NAMALWA (cell line): ENCODE measurements around the gene HEPHL1.
"Not testable (repeated sequence)": the region's sequence is repeated elsewhere in the genome, so short reads cannot be mapped to it uniquely, and the experiment has no call there.

Source experiments
- DNase-seq: peaks from one replicate; pipeline ENCODE4 v3.0.0-alpha.2; 2015; ENCODE audit warnings: low spot score

The HEPHL1 gene

DNA sequence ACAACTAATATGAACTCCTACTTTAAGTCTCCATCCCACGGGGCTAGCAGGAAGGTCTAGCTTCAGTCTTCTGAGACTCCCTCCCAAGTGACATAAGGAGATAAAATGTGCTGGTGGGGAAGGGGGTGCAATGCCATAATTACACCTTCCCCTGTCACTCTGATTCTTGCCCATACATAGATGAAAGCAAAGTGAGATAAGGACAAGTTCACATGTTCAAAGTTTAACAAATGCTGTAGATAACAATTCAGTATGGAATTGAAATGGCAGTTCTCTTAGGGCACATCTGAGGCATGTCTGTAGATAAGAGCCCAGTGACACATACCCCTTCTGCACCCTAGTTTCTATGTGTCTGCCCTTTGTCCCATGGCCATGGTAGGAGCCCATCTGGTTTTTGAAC, 69.2 kb downstream of the HEPHL1 start:
- DNase-seq, result no peak

- no peak for DNase-seq
Observed at GRCh38 chr11:94091091-94091490, 69.9 kb downstream of the HEPHL1 start.

DNA sequence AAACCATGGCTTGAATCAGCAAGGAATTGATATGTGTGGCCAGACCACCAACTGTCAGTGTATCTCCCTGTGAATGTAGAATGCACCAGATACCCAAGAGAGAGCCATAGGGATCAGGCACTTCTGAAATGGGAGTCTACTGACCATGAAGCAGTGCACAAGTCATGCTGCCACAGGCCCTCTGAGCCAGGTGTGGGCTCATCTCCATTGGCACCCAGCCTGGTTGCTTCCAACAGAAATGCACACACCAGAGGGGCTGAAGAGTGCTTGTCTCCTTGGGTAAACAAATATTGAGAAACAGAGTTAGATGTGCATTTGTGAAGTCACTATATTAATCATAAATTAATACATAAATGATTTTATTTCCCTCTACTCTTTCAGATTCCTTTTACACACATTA, 79.1 kb downstream of the HEPHL1 start:
- DNase-seq, result no peak

DNA sequence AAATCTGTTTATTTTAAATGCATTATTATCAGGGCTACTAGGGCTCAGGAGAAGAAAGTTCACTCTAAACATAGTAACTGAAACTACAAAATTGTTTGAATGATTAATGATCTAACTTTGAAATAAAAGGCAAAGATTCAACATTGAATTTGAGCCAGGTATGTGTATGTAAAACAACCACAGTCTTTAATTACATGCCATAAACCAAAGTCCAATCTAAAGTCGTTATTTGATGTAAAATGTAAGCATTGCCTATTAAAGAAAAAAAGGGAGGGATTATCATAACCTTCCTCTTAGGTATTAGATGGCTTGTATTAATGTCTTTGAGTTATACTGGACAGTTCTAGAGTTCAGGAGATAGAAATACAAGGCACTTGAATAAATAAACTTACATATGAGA, 82.3 kb downstream of the HEPHL1 start:
- DNase-seq, result no peak

- DNase-seq, result no peak
Observed at GRCh38 chr11:94104734-94105133, 83.6 kb downstream of the HEPHL1 start.

GRCh38 chr11:94106716-94107115, 85.6 kb downstream of the HEPHL1 start:
- no peak for DNase-seq

- peak; percentile 9 for DNase-seq
Observed at GRCh38 chr11:94107363-94107762, 86.2 kb downstream of the HEPHL1 start.

- no peak for DNase-seq
Observed at GRCh38 chr11:94111241-94111640, 90.1 kb downstream of the HEPHL1 start.

GRCh38 chr11:94111660-94112059, 90.5 kb downstream of the HEPHL1 start:
- no peak for DNase-seq

- no peak for DNase-seq
Observed at GRCh38 chr11:94112206-94112953, 91.2 kb downstream of the HEPHL1 start.

GRCh38 chr11:94117197-94117574, 96.0 kb downstream of the HEPHL1 start:
- no peak for DNase-seq

- DNase-seq, result no peak
Observed at GRCh38 chr11:94117871-94118270, 96.7 kb downstream of the HEPHL1 start.

DNA sequence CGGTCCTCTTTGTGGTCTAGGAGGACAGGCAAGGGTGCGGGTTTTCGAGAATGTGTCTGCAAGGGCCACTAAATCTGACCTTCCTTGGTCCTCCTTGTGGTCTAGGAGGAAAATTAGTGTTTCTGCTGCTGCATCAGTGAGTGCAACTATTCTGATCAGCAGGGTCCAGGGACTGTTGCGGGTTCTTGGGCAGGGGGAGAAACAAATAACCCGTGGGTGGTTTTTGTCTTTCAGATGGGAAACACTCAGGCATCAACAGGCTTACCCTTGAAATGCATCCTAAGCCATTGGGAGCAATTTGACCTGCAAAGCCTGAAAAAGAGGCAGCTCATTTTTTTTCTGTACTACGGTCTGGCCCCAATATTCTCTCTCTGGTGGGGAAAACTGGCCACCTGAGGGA, 98.5 kb downstream of the HEPHL1 start:
- DNase-seq, result not testable (repeated sequence)

DNA sequence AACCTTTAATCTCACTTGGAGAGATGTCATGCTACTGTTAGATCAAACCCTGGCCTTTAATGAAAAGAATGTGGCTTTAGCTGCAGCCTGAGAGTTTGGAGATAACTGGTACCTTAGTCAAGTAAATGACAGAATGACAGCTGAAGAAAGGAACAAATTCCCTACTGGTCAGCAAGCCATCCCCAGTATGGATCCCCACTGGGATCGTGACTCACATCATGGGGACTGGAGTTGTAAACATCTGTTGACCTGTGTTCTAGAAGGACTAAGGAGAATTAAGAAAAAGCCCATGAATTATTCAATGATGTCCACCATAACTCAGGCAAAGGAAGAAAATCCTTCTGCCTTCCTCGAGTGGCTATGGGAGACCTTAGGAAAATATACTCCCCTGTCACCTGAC, 99.4 kb downstream of the HEPHL1 start:
- not testable (repeated sequence) for DNase-seq

DNA sequence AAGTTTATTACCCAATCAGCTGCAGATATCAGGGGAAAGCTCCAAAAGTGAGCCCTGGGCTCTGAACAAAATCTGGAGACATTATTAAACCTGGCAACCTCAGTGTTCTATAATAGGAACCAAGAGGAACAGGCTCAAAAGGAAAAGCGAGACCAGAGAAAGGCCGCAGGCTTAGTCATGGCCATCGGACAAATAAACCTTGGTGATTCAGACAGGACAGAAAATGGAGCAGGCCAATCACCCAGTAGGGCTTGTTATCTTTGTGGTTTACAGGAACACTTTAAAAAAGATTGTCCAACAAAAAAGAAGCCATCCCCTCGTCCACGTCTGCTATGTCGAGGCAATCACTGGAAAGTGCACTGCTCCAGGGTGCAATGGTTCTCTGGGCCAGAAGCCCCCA, 99.8 kb downstream of the HEPHL1 start:
- DNase-seq, result no peak

- peak; percentile 77 for DNase-seq
Observed at GRCh38 chr11:94125407-94126115, 104.4 kb downstream of the HEPHL1 start.

- peak; percentile 15 for DNase-seq
Observed at GRCh38 chr11:94127638-94128037, 106.5 kb downstream of the HEPHL1 start.

DNA sequence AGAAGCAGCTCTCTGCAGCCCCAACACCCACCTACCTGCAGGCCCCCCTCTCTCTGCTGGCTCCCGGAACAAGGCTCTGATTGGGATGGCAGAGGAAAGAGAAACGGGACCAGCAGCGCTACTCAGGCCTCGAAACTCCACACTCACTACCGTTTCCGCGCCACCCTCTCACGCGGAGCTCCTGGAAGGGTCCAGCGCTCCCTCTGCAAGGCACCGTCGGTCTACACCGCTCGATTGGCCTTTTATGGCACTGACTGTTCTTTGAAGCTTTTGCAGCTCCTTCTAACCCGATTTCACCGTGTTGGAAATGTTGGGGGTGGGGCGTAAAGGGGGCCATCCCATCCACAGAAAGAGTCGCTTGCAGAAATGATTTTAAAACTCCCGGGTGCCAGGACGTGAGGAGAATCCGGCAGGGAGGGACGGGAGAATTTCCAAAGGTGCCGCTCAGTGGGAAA, 107.2 kb downstream of the HEPHL1 start:
- no peak for DNase-seq

- DNase-seq, result peak; percentile 84
Observed at GRCh38 chr11:94128746-94129511, 107.8 kb downstream of the HEPHL1 start, which contains the start of gene PANX1. PANX1 (plus strand) TSS chr11:94128841; CDS start chr11:94129313, 472 bp downstream.

DNA sequence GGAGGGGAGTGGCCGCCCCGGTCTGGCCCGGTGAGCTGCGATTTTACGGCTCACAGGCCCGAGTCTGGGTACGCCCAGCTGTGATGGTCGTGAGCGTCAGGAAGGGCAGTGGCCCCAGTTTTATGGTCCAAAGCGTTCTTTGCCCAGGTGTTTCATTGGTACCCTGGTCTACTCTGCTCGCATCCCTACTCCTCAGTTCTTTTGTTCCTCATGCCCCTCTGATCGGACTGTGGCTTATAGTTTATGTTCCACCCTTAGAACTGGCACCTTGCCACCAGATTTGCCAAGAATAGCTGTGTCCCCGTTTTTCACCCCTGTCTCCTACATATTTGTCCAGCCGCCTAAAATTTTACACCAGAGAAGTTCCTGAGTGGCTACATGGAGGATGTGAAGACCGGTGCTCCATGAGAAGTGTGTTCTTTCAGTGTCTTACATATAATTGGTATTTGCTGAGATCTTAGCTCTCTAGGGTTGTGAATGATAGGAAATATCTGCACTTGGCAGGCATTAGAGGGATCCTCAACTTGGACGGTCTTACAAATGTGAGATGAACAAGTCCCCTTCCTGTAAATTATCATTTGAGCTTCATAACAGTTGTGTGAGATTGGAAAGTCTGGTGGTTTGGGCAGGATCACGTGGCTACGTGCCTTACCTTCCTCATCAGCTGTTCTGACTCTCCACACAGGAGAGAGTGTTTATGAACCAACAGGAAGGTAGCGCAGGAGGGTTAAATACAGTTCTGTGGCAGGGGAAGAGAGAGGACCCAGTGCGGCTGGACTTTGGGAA, 108.6 kb downstream of the HEPHL1 start:
- DNase-seq, result peak; percentile 10

- DNase-seq, result no peak
Observed at GRCh38 chr11:94130298-94131046, 109.3 kb downstream of the HEPHL1 start.
